Measurements from ENCODE around the gene ATP6V0B.
A peak's percentile ranks its signal among the peaks of the same experiment; 100 is the strongest.

Gene ATP6V0B

DNA sequence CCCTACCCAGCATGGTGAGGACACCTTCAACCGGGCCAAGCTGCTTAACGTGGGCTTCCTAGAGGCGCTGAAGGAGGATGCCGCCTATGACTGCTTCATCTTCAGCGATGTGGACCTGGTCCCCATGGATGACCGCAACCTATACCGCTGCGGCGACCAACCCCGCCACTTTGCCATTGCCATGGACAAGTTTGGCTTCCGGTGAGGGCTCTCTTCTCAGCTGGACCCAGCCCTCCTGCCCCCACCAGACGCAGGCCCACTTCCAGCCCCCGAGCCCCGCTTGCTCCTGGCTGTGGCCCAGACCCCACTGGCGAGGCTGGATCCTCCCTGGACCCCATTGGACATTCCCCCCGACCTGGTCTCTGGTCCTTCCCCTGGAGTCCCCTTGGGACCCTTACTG, 10.1 kb downstream of the ATP6V0B start:
- no peak for DNase-seq (ENCODE audit: low read depth)

DNA sequence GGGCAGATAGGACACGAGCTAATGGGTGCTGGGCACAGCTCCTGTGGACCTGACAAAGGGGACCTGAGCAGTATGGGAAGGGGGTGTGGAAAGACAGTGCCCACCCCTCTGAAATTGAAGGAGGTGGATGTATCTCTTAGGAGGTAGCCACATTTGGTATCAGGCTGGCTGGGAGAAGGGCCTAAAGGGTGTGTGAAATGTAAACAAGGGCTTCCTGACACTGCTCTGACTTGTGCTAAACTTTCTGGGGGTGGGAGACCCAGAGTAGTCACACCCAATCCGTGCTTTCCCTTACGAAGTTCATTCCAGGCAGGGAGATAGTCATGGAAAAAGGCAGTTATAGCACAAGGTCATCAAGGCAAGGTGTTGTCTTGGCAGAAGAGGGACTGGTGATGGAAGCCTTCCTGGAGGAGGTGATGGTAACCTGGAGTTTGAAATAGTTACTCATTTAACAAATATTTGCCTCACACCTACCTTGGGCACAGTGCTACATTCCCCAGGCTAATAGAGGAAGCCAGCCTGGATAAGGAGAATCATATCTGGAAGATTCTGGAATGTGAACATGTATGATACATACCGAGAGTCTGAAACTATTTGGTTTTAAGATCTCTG, 11.3 kb downstream of the ATP6V0B start:
- no peak for DNase-seq (ENCODE audit: low read depth)

DNA sequence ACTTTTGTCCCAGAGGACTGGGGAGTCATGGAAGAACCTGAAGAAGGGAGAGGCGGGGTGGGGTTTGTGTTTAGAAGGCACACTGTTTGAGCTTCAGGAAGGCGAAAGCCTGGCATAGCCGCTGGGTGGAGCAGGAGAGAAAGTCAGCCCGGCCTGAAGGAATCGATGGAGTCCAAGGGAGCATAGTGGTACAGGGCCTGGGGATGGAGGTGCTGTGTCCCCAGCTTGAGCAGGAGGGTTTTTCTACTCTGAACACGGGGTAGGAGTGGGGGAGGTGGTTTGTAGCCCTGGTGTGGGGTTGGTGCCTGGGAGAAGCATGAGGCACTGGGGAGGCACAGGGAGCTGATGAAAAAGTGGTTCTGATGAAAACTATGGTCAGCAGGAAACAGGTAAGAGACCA, 12.0 kb downstream of the ATP6V0B start:
- no peak for DNase-seq (ENCODE audit: low read depth)

DNA sequence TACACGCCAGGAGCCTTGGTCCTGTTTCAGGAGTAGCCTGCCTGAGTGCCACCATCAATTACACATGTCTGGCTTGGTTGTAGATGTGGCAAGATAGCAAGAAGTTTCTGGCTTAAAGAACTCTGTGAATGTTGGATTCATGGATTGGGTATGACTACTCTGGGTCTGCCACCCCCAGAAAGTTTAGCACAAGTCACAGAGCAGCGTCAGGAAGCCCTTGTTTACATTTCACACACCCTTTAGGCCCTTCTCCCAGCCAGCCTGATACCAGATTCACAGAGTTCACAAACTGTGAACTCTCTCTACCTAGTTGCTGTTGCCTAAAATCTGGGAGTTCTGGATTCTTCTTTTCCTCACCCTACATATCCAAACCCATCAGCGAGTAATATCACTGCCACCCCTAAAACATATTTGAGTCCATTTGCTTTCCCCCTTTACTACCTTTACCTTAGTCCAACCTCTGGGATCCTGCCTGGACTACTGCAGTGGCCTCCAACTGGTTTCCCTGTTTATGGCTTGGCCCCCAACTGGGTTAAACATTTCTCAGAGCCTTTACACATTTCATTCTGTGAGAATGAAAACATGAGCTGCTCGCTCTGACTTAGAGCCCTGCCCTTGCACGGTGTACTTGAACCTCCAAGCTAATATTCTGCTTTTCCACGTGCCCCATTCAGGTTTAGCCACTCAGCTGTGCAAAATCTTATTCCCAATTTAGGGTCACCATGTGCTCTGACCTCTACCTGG, 12.6 kb downstream of the ATP6V0B start:
- no peak for DNase-seq (ENCODE audit: low read depth)

DNA sequence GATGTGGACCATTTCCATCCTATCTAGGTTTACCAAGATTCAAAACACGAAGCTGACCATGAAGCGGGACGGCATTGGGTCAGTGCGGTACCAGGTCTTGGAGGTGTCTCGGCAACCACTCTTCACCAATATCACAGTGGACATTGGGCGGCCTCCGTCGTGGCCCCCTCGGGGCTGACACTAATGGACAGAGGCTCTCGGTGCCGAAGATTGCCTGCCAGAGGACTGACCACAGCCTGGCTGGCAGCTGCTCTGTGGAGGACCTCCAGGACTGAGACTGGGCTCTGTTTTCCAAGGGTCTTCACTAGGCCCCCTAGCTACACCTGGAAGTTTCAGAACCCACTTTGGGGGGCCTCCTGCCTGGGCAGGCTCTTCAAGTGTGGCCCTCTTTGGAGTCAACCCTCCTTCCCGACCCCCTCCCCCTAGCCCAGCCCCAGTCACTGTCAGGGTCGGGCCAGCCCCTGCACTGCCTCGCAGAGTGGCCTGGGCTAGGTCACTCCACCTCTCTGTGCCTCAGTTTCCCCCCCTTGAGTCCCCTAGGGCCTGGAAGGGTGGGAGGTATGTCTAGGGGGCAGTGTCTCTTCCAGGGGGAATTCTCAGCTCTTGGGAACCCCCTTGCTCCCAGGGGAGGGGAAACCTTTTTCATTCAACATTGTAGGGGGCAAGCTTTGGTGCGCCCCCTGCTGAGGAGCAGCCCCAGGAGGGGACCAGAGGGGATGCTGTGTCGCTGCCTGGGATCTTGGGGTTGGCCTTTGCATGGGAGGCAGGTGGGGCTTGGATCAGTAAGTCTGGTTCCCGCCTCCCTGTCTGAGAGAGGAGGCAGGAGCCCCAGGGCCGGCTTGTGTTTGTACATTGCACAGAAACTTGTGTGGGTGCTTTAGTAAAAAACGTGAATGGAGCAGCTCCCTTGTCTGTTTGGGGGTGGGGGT, 15.8 kb downstream of the ATP6V0B start:
- no peak for DNase-seq (ENCODE audit: low read depth)

DNA sequence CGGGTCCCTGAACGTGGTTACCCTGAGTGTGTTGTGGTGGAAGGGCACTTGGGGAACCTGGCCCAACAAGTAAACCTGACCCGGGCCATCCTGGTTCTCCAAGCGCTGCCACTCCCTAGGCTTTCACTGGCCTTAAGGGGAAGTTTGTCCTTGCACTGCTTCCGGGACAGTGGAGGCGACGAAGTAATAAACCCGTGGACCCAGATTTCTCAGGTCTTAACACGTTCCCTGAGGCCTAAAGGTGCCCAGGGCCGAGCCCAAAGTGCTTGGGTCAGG, 16.4 kb downstream of the ATP6V0B start:
- DNase-seq (ENCODE audit: low read depth): no peak

DNA sequence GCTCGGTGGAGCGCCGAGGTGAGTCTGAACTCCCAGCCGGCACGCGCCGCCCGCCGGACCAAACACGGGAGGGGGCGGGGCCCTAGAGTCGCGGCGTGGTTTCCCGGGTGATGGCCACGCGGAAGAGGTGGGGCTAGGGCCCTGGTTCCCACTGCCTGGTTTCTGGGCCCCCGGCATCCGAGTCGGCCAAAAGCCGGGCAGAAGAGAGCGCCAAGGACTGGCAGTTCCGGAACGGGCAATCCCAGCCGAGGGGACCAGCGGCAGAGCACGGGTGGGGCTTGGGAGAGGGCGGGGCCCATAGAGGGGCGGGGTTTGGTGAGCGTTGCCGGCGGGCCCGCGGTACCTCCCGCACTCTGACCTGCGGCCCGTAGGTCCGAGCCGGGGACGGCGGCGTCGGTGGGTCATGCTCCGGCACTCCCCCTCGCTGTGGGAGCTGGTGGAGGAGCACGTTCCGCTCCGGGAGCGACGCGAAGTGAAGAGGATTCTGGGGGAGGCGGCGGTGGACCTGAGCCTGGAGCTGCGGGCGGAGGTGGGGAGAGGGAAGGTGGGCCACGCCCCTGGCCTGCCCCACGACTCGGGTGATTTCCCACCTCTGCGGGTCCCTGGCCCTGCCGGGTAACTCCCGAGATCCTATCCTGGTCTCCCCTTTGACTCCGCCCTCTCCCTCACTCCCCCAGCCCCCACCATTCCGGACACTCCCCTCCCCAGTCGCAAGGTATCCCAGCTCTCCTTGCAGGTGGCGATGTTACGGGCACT, 16.9 kb downstream of the ATP6V0B start, which contains the start of gene CCDC24:
Gene CCDC24, plus strand, starts transcription at position 124 of the 756 bp plus-strand sequence. Its CDS starts 280 bp downstream, at position 404.
- peak; percentile 65 for DNase-seq (ENCODE audit: low read depth)

DNA sequence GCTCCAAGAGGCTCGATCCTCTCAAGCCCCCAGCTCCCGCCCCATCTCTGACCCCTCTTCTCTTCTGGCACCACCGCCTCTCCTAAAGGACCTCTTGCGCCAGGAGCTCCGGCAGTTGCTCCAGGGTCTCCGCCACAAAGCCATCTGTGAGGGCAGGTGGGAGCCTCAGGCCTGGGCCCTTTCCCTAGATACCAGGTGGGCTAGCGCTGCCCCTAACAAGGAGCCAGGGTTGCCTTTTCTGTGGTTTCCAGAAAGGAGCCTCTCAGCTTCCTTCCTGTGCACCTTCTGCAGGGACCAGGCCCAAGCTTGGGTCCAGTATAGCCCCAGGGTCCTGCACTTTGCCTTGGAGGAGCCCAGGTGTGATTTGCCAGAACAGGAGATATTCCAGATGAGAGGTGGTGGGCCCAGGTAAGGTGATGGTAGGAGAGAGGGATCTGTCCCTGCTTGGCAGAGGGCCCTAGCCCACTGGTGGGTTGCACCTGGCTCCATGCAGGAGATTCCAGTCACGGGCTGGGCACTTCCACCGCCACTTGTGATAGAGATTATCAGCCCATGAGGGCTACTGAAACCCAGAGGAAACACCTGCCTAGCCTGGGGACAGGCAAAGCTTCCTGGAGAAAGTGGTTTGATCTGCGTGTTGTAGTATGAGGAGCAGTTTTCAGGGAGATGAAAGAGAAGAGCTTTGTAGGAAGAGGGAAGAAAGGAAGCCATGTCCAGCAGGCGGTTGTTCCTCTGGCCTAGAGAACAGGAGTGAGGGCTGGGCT, 17.7 kb downstream of the ATP6V0B start:
- DNase-seq (ENCODE audit: low read depth): no peak

DNA sequence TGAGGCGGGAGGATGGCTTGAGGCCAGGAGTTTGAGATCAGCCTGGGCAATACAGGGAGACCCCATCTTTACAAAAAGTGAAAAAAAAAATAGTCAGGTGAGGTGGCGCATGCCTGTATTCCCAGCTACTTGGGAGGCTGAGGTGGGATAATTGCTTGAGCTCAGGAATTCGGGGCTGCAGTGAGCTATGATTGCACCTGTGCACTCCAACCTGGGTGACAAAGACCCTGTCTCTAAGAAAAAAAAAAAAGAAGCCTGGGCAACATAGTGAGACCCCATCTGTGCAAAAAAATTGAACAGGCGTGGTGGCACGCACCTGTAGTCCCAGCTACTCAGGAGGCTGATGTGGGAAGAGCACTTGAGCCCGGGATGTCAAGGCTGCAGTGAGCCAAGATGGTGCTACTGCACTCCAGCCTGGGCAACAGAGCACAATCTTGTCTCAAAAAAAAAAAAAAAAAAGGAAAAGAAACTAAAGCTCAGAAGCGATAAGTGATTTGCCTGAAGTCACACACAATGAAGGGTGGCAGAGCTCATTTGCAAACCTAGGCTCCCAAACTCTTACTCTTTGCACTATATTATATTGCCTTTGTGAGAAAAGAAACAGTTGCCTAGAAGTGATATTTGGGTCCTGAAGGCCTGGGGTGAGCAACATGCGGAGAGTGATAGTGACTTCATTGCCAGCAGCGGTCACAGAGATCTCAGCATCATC, 18.6 kb downstream of the ATP6V0B start:
- DNase-seq (ENCODE audit: low read depth): no peak

DNA sequence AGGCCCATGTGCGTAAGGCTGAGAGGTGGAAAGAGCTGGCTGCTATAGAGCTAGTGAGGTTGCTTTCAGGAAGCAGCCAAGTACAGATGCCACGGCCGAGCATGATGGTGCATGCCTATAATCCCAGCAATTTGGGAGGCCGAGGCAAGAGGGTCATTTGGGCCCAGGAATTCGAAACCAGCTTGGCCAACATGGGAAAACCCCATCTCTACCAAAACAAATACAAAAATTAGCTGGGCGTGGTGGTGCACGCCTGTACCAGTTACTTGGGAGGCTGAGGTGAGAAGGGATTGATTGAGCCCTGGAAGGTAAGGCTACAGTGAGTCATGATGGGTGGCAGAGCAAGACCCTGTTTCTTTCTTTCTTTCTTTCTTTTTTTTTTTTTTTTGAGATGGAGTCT, 19.3 kb downstream of the ATP6V0B start:
- no peak for DNase-seq (ENCODE audit: low read depth)

DNA sequence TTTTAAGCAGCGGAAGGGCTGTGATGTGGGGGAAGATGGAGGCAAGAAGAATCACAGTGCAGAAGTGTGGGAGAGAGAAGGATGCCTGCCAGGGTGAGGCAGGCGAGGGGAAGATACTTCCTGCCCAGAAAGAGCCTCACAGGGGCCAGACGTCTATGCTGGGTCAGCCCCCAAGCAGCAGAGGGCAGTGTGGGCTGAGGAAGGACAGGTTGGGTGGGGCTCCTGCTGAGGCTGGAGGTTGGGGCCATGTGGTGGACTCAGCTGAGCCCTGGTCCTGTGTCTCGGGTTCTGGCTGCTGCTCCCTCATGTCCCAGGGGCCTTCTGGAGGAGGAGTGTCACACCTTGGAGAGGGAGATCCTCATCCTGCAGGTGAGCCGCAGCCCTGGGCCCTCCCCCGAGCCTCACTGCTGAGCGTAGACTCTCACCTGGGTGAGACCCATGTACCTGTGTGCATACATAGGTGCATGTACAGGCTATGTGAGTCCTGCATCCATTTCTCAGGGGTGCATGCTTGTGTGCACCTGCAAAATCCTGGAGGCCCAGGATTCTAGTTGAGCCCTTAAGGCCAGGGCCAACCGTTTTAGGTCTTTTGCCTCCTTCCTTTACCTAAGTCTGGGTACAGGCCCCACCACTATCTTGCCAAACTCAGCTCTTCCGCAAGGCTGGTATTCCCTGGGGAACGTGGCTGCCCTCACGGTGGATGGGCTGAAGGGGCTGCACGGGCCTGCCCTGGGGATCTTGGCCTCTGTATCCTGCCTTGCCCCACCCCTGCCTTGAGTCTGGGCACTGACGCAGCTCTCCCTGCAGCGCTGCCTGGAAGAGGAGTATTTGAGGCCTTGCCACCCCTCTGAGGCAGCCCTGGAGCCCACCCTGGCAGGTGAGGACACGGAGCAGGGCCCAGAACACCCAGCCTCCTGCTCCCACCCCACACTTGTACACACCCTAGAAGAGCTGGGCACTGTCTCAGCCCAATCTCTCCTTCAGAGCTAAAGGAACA, 20.3 kb downstream of the ATP6V0B start:
- DNase-seq (ENCODE audit: low read depth): no peak

DNA sequence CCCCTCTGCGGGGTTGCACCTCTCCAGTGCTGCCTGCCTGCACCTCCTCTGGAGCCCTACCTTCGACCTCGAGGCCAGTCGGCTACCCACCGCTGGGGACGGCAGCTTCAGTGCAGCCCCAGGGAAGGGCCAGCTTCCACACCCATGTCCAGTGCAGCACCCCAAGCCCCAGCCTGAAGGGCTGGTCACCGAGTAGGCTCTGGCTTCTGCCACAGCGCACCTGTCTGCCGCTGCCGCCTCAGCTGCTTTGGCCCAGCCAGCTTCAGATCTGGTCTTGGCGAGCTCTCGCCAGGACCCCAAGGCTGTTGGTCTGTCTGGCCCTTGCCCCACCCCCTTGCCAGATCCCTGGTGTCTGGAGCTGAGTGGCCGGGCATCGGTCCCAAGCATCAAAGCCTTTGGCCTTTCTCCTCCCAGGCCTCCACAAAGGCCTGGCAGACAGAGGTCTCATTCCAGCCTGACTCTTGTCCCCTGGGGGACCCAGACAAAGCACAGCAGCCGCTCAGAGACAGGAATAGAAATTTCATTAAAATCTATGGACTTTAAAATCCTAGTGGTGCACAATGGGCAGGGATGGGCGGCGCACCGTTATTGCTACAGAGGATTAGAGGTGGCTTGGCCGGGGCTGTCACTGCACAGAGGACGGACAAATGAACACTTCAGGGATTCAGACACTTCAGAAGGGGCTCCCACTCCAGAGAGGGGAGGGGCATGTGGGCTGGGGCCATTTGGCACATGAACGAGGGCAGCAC, 21.4 kb downstream of the ATP6V0B start:
- no peak for DNase-seq (ENCODE audit: low read depth)

DNA sequence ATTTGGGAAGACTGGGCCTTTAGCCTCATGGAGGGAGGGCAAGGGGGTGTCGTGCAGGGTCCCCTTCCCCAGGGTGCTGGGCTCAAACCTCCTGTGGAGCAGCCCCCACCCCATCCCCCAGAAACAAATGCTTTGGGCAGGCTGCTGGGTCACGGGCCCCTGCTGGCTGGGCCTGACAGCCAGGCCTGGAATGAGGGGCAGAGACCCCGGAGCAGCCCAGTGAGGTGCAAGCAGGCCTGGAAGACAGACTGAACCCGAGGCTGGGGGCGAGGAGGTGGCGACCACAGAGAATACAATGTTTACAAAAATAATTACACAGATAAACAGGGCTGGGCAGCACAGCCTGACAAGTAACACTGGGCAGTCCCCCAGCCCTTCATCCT, 22.0 kb downstream of the ATP6V0B start:
- no peak for DNase-seq (ENCODE audit: low read depth)

DNA sequence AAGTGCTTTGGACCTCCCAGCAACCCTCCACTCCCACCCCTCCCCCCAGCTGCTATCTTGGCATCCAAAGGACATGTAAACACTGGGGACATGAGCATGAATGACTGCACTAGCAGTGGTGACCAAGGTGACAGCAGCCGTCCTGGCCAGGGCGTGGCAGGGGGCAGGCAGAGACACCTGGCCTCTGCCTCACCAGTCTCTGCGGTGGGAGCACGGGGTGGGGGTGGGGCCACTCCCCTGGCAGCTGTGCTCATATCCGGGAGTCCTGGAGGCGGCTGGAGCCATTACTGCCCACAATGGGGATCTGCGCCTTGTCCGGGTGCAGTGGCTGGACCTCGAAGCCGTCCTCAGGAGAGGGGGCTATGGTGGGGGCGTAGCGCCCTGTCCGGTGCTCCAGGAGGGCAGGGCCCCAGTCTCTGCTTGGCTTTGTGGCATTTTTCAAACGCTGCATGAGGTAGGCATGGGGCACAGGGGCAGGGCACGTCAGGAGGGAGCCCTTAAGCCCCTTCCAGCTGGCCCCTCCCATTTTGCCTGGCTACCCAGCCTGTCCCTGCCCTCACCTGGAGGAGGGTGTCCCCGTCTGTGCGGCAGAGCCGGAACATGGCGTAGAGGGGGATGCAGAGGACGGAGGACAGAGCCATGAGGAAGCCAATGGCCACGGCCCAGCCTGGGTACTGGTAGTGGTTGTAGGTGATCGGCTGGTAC, 22.7 kb downstream of the ATP6V0B start:
- no peak for DNase-seq (ENCODE audit: low read depth)

DNA sequence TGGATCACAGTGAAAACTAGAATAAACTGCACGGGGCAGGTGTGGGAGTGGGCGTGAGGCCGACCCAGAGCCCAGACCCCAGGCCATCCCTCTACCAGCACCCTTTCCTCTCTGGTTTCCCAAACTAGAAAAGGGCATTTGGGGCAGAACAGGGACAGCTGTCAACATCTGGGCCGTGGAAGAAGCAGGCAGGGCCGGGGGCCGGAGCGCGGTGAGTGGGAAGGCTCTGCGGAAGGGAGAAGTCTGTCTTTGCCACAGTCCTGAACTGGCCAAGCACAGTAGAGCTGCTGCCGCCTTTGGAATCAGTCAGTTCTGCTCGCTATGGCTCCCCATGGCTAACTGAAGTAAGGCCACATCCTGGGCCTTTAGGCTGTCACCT, 23.2 kb downstream of the ATP6V0B start:
- no peak for DNase-seq (ENCODE audit: low read depth)

DNA sequence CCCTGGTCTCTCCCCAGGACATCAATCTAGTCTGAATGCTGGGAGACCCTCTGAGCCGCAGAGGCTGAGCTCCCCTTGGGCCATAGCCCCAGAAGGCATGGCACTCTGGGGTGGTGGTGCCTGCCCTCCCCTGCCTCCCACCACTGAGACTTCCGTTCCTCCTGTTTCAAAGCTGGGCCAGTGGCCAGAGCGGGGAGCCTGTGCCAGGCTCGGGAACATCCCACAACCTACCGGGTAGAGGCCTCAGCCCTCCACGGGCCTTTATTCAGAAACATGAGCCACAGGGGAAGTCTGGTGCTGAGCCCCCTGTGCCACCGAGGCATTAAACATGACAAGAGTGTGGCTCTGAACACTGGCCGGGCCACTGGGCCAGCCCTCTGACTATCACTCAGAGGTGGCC, 24.7 kb downstream of the ATP6V0B start:
- no peak for DNase-seq (ENCODE audit: low read depth)

DNA sequence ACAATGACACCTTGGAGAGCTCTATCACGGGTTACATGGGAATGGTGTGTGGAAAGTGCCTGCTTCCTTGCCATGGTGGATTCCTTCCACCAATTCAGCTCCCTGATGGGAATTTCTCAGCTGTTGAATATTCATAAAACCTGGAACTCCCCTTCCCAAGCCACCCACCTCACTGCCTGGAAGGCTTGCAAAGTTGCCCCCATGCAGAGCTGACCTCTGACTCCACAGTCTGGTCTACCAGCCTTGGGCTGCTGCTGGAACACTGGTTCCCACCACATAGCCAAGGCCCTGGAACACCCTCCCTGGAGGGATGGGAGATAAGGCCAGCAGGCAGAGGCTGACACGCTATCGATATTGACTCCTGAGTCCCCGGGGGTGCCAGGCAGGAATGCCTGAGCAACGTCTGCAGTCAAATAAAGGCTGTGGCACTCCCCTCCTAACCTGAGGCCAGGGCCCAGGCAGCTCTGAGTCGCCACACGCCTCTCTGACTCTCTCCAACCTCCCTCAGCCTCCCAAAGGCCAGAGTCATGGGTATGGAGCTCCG, 25.4 kb downstream of the ATP6V0B start:
- DNase-seq (ENCODE audit: low read depth): no peak

DNA sequence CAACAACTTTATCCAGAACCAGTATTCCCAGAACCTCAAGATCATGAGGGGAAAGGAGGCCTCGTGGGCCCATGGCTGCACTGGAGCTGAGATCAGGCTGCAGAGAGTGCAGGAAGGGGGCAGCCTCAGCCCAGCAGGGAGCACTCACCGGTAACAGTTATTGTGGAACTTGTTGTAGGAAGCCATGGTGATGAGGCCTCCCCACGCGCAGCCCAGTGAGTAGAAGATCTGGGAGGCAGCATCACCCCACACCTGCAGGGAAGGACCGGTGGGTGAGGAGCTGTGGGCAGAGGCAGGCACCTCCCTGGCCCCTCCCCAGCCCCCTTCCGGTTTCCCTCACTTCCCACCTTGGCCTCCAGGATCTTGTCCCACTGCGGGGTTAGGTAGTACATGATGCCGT, 27.4 kb downstream of the ATP6V0B start:
- DNase-seq (ENCODE audit: low read depth): no peak
